GM18519 (cell line): ENCODE measurements around the gene TMEM18.

Source experiments
- ATAC-seq: cut with Tn5 transposase; IDR thresholded peaks from one replicate; pipeline ENCODE4 v1.9.1; 2021; ENCODE audit warnings: mild to moderate bottlenecking, moderate library complexity; ENCODE audit not compliant: unreplicated experiment, low FRiP score

TMEM18 gene

DNA sequence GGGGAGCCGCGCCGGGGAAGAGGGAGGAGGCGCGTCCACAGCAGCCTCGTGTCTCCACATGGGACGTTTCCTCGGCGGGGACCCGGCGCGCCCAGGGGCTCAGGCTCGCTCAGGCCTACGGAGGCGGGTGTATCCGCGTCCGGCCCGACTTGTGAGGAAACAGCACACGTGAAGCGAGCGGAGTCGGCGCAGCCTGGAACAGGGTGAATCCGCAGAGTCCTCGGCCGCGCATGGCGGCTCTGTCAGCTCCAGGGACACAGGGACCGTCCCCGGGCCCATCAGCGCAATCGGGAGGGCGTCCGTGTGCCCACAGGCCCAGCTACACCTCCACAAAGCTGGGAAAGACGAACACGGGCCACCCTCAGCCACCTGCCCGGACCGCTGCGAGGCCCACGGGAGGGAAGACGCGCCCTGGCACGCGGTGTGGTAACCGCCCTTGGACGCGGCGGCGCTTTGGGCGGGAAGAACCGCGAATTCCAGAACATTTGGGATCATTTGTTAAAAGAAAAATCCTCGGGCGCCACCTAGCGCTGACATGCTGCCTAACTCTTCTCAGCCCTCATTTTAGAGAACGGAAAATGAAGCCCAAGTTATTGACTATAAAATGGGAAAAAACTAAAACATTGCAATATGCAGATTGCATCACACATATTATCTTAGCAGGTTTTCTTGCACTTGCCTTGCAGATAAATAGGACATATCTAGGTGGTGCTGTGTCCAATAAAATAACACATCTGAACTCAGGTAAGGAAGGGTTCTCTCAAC, 40.4 kb downstream of the TMEM18 start:
- ATAC-seq, result no peak

GRCh38 chr2:635687-636621, 41.3 kb downstream of the TMEM18 start:
- no peak for ATAC-seq

DNA sequence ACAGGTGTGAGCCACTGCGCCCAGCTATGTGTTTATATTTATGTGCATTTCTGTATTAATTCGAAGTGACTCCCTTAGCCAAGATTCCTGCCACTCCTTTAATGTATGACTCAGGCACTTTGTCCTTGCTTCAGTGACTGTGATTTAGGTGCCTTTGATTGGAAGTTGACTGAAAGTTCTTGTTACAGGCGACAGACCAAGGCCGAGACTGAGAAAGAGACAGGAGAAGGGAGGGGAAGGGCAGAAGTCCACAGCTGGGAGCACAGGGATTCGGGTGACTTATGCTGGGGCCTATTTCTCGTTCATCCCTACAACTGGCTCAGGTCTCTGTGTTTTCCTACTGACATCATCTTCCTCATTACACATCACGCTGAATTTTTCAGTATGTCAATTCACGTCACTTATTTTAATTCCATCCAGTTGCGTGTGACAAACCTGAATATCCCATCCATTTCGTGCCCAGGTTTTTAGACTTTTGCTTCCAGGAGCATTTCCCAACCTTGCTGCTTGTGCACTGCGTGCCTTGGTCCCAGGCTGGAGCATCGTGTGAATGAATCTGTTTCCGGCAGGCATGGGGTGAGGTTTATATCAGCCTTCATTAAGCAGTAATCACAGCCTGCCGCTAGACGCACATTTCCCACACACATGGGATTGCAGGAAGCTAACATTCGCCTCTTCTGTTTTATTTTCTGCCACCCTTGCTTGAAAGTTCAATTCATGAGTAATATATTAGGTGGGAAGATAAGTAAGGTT, 42.4 kb downstream of the TMEM18 start:
- no peak for ATAC-seq

GRCh38 chr2:634041-634440, 43.2 kb downstream of the TMEM18 start:
- ATAC-seq, result no peak

DNA sequence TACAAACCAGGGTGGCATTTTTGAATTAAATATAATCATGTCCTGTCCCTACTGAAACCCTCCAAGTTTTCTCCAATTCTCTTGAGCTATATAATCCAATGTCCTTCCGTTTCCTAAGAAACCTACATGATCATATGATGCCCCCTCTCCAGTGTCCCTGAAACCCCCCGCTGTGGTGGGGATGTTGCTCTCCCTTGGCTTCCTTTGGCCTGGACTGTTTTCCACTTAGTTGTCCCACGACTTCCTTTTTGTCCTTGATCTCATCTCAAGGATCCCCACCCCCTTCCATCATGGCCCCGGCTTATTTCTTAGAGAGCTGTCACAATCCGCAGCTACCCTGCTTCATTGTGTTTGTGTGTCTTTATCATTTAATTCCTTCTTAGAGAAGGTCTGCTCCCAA, 43.8 kb downstream of the TMEM18 start:
- ATAC-seq, result no peak

DNA sequence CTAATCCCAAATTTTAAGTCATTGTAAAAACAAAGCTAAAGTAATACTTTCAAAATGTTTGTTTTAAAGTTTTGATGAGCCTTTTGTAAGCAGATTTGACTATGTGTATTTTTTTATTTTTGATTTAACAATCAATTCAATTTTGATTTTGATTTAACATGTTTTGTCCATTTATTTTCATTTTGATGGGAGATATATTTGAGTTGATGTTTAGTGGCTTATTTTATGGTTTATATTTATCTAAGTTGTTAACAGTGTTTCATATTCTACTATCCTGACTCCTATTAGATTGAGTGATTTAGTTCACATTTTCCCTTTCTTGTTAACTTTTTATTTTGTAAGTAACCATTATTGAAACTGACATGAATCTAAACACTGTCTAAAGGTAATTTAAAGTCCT, 44.7 kb downstream of the TMEM18 start:
- ATAC-seq, result no peak

DNA sequence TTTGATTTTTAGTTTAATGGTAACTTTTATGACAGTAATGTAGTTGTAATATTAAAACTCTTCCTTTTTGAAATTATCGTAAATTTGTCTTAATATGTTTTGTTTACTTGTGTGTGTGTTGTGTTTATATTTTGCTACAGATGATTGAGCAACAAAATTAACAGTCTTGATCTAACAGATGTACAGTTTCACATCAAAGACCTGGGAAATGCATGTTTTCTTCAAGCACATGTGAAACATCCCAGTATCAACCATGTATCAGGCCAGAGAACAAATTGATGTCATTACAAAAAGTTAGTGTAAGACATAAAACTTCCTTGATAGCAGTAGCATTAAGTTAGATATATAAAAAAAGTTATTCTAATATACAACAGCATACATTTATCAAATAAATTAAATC, 45.5 kb downstream of the TMEM18 start:
- ATAC-seq, result no peak

GRCh38 chr2:630451-631320, 46.5 kb downstream of the TMEM18 start:
- ATAC-seq, result no peak

DNA sequence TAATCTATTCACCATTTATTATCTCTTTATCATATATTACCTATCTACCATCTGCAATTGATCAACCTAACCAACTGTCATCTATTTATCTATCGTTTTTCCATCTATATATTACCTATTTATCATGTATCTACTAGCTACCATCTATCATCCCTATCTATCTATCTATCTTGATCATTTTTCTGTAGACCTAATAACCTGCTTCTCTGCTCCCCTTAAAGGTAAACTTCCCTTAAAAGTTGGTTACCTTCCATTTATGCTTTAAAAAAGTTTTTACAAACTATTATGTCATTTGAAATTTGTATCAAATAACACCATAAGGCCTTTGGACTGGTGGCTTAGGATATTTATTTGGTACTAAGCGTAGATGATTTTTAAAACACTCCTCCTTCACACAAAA, 47.2 kb downstream of the TMEM18 start:
- ATAC-seq, result no peak

- ATAC-seq, result no peak
These were observed 48.6 kb downstream of the TMEM18 start for GRCh38 chr2:628651-629050.

GRCh38 chr2:627926-628560, 49.2 kb downstream of the TMEM18 start:
- ATAC-seq, result no peak

- ATAC-seq, result no peak
These were observed 49.9 kb downstream of the TMEM18 start for GRCh38 chr2:627340-627709.

GRCh38 chr2:626491-627339, 50.5 kb downstream of the TMEM18 start:
- no peak for ATAC-seq

DNA sequence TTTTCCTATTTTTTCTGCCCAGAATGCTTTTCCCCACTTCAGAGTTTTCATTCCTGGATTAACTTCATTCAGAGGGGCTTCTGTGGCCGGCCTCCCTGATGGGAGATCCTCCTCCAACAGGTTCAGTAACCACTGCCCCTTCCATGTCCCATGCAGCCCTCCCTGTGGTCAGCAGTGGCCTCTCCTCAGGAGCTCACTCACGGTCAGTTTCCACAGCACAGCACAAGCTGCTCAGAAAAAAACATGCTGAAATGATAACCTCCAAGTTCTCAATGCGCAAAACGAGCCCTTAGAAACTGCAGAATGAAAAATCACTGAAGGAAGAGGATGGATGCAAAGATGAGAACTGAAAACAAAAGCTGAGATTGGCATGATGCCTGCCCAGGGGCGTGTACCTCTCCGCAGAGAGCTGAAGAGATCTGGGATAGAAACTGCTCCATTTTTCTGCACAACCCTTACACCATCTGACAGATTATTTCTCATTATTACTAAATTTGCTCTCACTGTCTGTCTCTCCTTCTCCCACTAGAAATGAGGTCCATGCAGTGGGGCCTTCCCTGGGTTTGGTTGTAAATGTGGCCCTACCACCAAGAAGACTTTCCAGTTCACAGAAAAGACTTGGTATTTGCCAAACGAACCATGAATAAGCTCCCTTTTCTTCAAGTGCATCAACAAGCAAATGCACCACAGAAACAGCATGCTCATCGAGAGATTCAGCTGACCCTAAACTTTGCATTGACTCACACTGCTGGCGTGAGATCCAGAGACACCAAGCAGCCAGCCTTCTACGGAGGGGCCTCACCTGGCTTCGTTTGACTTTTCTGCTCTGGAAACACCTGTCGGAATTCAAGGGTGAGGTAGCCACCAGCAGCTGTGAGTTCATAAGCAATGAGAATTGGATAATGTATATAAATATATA, 51.5 kb downstream of the TMEM18 start:
- ATAC-seq, result no peak

DNA sequence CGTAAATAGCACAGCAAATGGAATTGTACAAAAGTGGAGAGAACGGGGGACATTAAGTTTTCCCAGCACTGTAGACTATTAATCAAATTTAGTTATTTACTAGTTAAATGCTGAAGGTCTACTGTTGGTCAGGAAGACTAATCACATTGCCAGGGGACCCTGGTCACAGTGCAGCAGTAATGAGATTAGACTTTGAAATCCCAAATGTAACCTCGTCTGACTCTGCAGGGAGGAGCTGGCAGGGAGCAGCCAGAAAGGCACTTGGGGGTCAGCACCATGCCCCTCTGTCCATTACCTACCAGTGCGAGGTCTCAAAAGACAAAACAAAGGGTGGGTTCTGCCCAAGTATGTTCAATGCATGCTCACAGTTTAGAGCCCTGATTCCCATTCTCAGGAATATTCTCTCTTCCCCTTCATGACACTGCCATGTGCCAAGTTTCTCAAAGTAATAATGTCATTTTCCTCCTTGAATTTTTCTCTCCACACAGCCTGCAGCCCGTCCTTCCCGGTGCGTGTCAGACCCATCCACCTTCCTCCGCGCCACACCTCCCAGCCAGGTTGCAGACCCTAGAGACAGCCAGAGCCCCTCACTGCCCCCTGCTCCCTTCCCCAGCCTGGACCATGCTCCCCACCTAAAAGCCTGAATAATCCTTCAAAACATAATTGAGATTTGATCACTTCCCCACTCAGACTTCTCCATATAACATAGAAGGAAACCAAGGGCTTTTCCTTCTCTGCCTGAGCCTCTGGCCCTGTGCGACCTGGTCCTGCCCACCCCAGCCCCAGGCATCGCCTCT, 52.5 kb downstream of the TMEM18 start:
- no peak for ATAC-seq

DNA sequence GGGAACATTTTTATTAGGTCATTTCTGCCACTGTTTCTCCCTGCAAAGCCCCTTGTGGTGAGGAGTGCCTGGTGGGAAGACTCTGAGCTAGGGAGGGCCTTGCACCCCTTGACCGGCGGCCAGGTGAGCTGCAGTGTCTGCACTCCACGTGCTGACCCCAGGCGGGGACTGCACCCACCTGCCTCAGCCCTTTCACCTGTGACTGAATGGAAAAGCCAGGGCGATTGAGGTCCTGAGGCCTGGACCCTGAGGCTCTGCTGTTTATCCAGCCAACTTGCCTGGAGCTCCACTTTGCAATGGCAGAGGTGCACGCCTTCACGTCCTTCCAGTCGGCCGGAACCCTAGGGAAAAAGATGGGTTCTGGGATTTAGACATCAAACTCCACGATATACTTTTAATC, 53.1 kb downstream of the TMEM18 start:
- ATAC-seq, result no peak
